Measurements from ENCODE around the gene LPAR1.
"Not testable (repeated sequence)": the region's sequence is repeated elsewhere in the genome, so short reads cannot be mapped to it uniquely, and the experiment has no call there.

Gene LPAR1

GRCh38 chr9:111038331-111039230 is at the start of gene LPAR1:
TSS of gene LPAR1 (minus strand) at chr9:111038470. CDS start at chr9:110972117, 66,353 bp downstream.
- DNase-seq (ENCODE audit: low spot score) = peak; percentile 58

- no peak for DNase-seq (ENCODE audit: low spot score)
Observed at GRCh38 chr9:111078391-111079038, 40.2 kb upstream of the LPAR1 start.

GRCh38 chr9:111076519-111076918 is 38.2 kb upstream of the LPAR1 start:
- no peak for DNase-seq (ENCODE audit: low spot score)

GRCh38 chr9:111076042-111076441 is 37.8 kb upstream of the LPAR1 start:
- DNase-seq (ENCODE audit: low spot score) = no peak

- DNase-seq (ENCODE audit: low spot score) = peak; percentile 23
Observed at GRCh38 chr9:111074395-111074794, 36.1 kb upstream of the LPAR1 start.

GRCh38 chr9:111069183-111069582 is 30.9 kb upstream of the LPAR1 start:
- no peak for DNase-seq (ENCODE audit: low spot score)

- DNase-seq (ENCODE audit: low spot score) = no peak
Observed at GRCh38 chr9:111068771-111069170, 30.5 kb upstream of the LPAR1 start.

GRCh38 chr9:111068383-111068730 is 30.1 kb upstream of the LPAR1 start:
- no peak for DNase-seq (ENCODE audit: low spot score)

- no peak for DNase-seq (ENCODE audit: low spot score)
Observed at GRCh38 chr9:111066468-111066867, 28.2 kb upstream of the LPAR1 start.

- DNase-seq (ENCODE audit: low spot score) = no peak
Observed at GRCh38 chr9:111065414-111065813, 27.1 kb upstream of the LPAR1 start.

- no peak for DNase-seq (ENCODE audit: low spot score)
Observed at GRCh38 chr9:111064160-111064837, 26.0 kb upstream of the LPAR1 start.

- DNase-seq (ENCODE audit: low spot score) = no peak
Observed at GRCh38 chr9:111063332-111063731, 25.1 kb upstream of the LPAR1 start.

GRCh38 chr9:111058166-111058565 is 19.9 kb upstream of the LPAR1 start:
- DNase-seq (ENCODE audit: low spot score) = no peak

- DNase-seq (ENCODE audit: low spot score) = no peak
Observed at GRCh38 chr9:111056538-111056937, 18.3 kb upstream of the LPAR1 start.

- DNase-seq (ENCODE audit: low spot score) = no peak
Observed at GRCh38 chr9:111052791-111053190, 14.5 kb upstream of the LPAR1 start.

- DNase-seq (ENCODE audit: low spot score) = no peak
Observed at GRCh38 chr9:111051400-111051799, 13.1 kb upstream of the LPAR1 start.

GRCh38 chr9:111050819-111051218 is 12.5 kb upstream of the LPAR1 start:
- DNase-seq (ENCODE audit: low spot score) = no peak

GRCh38 chr9:111047287-111047686 is 9.0 kb upstream of the LPAR1 start:
- not testable (repeated sequence) for DNase-seq (ENCODE audit: low spot score)

GRCh38 chr9:111041902-111042301 is 3.6 kb upstream of the LPAR1 start:
- no peak for DNase-seq (ENCODE audit: low spot score)

GRCh38 chr9:111040494-111040893 is 2.2 kb upstream of the LPAR1 start:
- no peak for DNase-seq (ENCODE audit: low spot score)

- no peak for DNase-seq (ENCODE audit: low spot score)
Observed at GRCh38 chr9:111039231-111039906, 1.1 kb upstream of the LPAR1 start.

GRCh38 chr9:111037708-111038330 is 451 bp downstream of the LPAR1 start:
- DNase-seq (ENCODE audit: low spot score) = peak; percentile 36
